HEK293 (cell line): ENCODE results near the gene COL9A3.

Source experiments
- ATF2 ChIP-seq: fragments of 450-650 bp; formaldehyde crosslinking; IDR thresholded peaks from 2 replicates; pipeline ENCODE4 v1.5.1; 2016; ENCODE audit warnings: missing biosample characterization, missing genetic modification characterization, low read depth
- CTCF ChIP-seq: fragments of 450-650 bp; formaldehyde crosslinking; IDR thresholded peaks from 2 replicates; pipeline ENCODE4 v1.5.1; 2016; ENCODE audit warnings: missing biosample characterization, missing genetic modification characterization
- GFI1B ChIP-seq: fragments of 450-650 bp; formaldehyde crosslinking; IDR thresholded peaks from 2 replicates; pipeline ENCODE4 v1.5.1; 2016; ENCODE audit warnings: missing biosample characterization, missing genetic modification characterization
- PRDM1 ChIP-seq: fragments of 450-650 bp; formaldehyde crosslinking; IDR thresholded peaks from 2 replicates; pipeline ENCODE4; 2016; ENCODE audit warnings: missing biosample characterization, missing genetic modification characterization
- REST ChIP-seq: fragments of 450-650 bp; formaldehyde crosslinking; IDR thresholded peaks from 2 replicates; pipeline ENCODE4 v1.5.1; 2016; ENCODE audit warnings: missing biosample characterization, missing genetic modification characterization
- TSHZ1 ChIP-seq: fragments of 450-650 bp; formaldehyde crosslinking; IDR thresholded peaks from 2 replicates; pipeline ENCODE4 v1.5.1; 2016; ENCODE audit warnings: missing biosample characterization, missing genetic modification characterization, borderline replicate concordance
- ZFP41 ChIP-seq: fragments of 450-650 bp; formaldehyde crosslinking; IDR thresholded peaks from 2 replicates; pipeline ENCODE4 v1.5.1; 2016; ENCODE audit warnings: missing biosample characterization, missing genetic modification characterization, borderline replicate concordance
- ZNF132 ChIP-seq: fragments of 450-650 bp; formaldehyde crosslinking; IDR thresholded peaks from 2 replicates; pipeline ENCODE4 v1.5.1; 2017; ENCODE audit warnings: missing biosample characterization, missing genetic modification characterization, borderline replicate concordance
- ZNF175 ChIP-seq: fragments of 450-650 bp; formaldehyde crosslinking; IDR thresholded peaks from 2 replicates; pipeline ENCODE4 v1.5.1; 2016; ENCODE audit warnings: missing biosample characterization, missing genetic modification characterization

GRCh38 chr20:62887860-62888239 is 71.0 kb downstream of the COL9A3 start:
- TF ChIP-seq TSHZ1 (tag by site-specific recombination): no peak
- TF ChIP-seq GFI1B (tag by site-specific recombination): no peak
- no peak for TF ChIP-seq REST
- no peak for TF ChIP-seq ZNF175 (tag by site-specific recombination)
- no peak for TF ChIP-seq ZNF132
- no peak for TF ChIP-seq CTCF (tag by site-specific recombination)
- TF ChIP-seq PRDM1 (tag by site-specific recombination): no peak
- no peak for TF ChIP-seq ATF2 (tag by site-specific recombination)
- TF ChIP-seq ZFP41: no peak
